Fibroblast of peridontal ligament (primary cell): ENCODE results near the gene USP6NL.

Experiments used
- DNase-seq: peaks from one replicate; pipeline ENCODE4 v3.0.0-alpha.2; 2010; ENCODE audit errors: extremely low read depth

USP6NL gene

DNA sequence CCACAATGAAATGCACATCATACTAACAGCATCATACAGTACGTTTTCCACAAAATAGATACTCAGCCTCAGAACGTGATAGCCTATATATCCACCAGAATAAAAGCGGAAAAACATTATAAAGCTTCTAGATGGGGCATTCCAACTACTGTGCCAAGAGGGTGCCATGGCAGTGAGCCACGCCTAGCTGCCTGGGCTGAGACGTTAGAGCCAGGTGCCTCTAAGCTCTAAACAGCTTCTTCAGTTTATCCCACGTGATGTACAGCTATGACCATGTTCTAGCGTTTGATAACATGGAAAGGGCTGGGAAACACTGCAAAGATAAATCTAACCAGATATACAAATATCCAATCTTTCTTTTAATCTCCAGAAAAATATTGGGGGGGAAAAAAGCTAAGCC is 17.8 kb downstream of the USP6NL start:
- no peak for DNase-seq

- no peak for DNase-seq
Observed at GRCh38 chr10:11589738-11590137, 21.7 kb downstream of the USP6NL start.

DNA sequence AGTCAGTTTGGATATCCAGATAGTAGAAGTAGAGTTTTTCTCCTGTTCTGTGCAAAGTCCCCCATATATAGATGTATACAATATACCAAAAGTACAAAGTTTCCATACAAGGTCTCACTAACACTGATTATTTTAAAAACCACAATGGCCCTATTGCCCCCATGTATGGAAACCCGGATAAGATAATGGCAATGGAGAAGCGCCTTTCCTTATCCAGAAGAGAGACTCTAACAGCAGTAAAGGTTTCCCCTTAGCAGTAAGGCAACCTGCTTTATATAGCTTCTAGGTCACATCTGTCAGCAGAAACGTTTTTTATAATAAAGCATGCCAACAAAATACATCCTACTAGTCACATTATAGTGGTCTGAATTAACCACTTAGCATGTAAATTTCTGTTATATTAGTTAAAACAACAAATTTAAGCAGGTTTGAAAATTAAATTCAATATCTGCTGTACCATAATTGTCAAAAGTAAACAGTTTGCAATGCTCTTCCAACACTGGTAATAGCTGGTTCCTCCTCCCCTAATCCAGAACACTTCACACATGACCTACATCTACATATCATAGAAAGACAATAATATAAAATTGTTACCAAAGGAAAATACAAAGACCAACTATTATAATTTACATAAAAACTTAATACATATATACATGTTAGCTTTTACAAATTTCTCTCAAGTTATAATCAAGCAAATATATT is 22.4 kb downstream of the USP6NL start:
- DNase-seq = no peak

- DNase-seq = no peak
Observed at GRCh38 chr10:11587722-11588259, 23.7 kb downstream of the USP6NL start.

- peak; percentile 24 for DNase-seq
Observed at GRCh38 chr10:11586170-11586569, 25.3 kb downstream of the USP6NL start.

DNA sequence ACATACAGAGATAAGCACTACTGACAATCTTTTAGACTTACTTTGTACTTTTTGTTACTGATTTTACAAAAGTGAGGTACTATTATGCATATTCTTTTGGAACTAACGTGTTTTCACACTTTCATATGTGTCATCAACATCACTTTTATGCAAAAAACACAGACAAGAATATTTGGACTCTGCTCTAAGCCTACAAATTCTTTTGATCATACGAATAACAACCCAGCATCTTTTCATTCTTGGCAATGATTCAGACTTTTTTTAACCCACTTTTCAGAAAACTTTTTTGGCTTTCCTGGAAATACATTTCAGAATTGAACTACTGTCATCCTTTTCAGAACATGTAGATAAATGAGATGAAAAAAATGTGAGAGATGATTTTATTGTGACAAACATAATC is 30.2 kb downstream of the USP6NL start:
- no peak for DNase-seq

- no peak for DNase-seq
Observed at GRCh38 chr10:11579885-11580284, 31.6 kb downstream of the USP6NL start.

- DNase-seq = no peak
Observed at GRCh38 chr10:11578802-11579255, 32.6 kb downstream of the USP6NL start.

DNA sequence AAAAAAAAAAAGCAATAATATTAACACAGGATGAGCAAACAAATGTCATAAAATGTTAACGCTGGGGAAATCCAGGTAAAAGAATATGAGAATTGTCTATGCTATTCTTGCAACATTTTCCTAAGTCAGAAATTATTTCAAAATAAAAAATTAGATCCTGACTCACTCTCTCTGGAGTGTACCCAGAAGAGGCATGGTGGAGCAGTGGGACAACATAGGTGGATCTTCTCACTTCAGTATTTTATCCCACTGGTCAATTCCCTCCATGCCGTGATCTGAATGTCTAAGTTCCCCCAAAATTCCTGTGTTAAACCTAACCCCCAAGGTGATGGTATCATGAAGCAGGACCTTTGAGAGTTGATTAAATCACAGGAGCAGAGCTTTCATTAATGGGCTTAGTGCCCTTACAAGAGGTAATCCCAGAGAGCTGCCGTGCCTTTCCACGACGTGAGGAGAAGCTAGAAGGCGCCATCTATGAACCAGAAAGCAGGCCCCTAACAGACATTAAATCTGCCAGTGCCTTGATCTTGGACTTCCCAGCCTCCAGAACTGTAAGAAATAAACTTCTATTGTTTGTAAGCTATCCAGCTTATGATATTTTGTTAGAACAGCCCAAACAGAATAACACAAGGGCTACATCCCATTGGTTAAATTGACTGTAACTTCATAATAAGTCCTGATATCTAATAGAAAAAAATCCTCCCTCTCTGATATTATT is 35.2 kb downstream of the USP6NL start:
- no peak for DNase-seq

DNA sequence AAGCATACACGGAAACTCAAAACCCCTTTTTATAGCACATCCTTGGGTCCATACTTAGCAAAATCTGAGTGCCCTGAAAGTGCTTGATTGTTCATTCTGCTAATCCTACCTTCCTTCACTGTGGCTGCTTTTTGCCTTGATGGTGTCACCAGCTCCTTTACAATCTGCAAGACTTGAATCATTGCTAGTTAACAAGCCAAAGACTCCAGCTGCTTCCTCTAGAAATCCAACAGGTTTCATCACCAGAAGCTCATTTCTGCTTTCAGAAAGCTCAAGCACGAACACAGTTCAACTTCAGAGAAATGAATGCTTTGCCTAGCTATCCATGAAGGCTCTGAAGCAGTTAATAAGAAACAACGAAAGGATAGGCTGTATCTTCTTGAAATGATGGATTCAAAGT is 38.0 kb downstream of the USP6NL start:
- peak; percentile 57 for DNase-seq

DNA sequence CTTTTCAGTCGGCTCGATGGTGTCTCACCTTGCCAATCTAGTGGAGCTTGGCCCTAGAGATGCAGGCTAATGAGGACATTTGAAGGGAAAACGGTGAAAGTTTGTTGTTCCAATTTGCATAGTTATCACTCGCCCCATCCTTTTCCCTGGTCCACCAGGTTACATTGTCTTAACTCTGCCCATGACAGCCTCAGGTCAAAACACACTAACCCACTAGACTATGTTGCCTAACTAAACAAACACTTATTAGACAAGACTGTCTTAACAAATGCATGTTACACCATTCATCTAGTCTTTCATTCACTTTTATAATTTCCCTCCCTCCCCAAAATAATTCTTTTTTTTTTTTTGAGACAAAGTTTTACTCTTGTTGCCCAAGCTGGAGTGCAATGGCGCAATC is 40.7 kb downstream of the USP6NL start:
- no peak for DNase-seq

DNA sequence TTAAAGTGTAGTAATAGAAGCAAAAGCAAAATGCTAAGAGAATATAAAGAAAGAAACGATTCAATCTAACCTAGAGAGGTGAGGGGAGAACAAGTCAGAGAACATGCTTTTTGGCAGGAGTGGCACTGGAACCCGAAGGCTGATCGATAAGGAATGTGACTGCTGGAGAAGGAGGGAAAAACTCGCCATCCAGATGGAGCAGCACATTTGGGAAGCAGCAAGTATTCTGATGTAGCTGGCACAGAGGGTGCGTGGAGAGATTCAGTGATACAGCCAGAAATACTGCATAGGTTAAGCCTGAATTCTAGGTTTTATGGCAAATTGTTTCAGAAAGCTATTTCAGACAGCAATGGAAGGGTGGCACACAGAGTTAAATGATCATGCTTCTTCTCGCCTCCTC is 42.0 kb downstream of the USP6NL start:
- DNase-seq = no peak

GRCh38 chr10:11568578-11568977 is 42.9 kb downstream of the USP6NL start:
- DNase-seq = no peak

- DNase-seq = no peak
Observed at GRCh38 chr10:11564741-11565140, 46.7 kb downstream of the USP6NL start.

DNA sequence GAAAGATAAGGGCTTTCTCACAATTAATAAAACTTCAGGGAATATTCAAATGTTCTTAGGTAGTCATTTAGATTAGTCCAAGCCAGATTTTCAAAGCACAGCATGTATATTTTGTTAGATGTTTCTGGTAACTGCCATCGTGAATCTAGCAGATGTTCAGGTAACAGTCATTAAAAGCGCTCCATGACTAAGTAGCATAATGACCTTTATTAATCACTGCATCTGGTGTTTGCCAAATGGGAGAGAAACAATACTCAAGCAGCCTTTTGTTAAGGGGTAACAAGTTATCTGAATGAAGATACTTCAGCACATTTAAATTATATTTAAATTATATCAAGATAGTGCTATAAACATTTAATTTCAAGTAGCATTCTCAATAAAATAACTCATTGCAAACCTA is 47.5 kb downstream of the USP6NL start:
- no peak for DNase-seq

- no peak for DNase-seq
Observed at GRCh38 chr10:11562888-11563287, 48.6 kb downstream of the USP6NL start.

- peak; percentile 14 for DNase-seq
Observed at GRCh38 chr10:11560076-11560709, 51.3 kb downstream of the USP6NL start.

DNA sequence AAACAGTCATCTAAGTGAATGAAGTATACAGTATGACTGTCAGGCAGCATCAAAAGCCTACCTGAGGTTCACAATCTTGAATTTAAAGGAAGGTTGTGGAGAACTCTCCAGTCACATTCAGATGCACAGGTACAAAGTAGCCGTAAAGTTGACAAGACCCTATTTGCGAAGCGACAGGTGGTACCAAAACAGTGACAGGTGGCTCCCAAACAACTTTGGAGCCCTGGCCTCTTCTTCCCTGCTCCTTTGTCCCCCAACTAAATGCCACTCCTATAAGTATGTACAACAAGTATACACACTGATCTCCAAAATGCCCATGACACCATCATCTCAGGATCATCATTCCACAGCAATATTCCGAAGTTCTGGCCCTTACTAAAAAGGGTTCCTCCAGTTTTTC is 53.5 kb downstream of the USP6NL start:
- no peak for DNase-seq

DNA sequence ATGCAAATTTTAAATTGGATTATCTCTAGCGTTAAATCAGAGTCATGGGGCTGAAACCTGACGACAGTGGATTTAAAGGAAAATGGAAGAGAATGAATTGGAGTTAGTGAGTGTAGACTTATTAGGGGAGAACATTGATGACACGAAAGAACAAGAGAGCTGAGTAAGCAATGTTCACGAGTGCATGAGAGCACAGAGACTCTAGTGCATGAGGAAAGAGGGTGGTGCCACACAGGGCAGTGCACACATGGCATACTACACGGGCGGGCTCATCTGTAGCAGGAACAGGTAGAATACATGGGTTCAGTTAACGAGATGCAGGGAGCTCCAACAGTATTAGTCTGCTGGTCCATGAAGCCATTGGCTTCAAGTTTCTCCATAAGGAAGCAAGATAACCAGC is 53.9 kb downstream of the USP6NL start:
- DNase-seq = no peak

DNA sequence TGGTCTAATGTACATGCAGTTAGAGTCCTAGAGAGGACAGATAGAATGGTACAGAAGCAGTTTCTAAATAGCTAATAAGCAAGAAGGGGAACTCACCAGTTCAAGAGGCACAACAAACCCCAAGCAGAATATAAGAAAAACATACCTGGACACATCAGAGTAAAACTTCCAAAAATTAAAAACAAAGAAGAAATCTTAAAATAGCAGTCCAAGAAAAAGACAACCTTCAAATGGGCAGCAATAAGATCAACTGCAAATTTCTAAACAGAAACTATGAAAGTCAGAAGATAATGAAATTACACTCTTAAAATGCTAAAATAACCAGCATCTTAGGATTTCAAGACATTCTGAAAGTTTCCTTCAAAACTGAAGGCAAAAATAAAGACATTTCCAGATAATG is 55.9 kb downstream of the USP6NL start:
- DNase-seq = no peak

- DNase-seq = no peak
Observed at GRCh38 chr10:11553773-11554381, 57.6 kb downstream of the USP6NL start.

DNA sequence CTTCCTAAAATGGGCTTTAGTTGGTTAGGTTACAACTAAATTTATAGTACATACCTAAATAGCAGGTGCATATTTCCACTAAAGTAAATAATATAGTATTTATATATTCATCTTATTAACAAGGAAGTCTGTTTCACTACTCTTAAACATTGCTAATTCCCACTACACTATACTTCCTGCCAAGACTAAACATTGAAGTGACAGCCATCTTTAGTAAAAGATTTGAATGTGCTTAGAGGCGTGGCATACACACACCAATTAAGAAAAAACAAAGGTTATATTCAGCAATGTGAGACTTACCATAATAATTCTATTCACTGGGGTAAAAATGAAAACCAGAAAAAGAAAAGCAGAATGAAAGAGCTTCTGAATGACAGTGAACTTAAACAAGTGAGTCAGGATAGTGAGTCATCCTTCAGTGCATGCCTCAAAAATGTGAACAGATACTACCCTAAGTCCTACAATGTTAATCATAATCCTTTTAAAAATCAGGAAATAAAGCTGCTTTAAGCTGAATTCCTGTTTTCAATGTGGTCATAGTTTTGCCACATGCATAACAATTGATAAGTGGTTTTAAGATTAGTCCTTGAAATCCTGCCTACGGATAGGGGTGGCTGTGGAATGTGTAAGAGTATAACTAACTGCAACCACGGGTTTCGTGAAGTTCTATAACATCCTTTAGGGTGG is 59.4 kb downstream of the USP6NL start:
- DNase-seq = peak; percentile 95
